HG02943 (cell line): ENCODE data around the gene RBM20.

ENCODE experiments used
- ATAC-seq: cut with Tn5 transposase; IDR thresholded peaks from one replicate; pipeline ENCODE4 v1.9.1; 2021; ENCODE audit warnings: mild to moderate bottlenecking, low read depth, moderate library complexity; ENCODE audit not compliant: unreplicated experiment

Gene RBM20

GRCh38 chr10:110880012-110880411 is 235.9 kb downstream of the RBM20 start:
- ATAC-seq: no peak

GRCh38 chr10:110881247-110881646 is 237.1 kb downstream of the RBM20 start:
- no peak for ATAC-seq

- ATAC-seq: no peak
Observed at GRCh38 chr10:110881905-110882304, 237.8 kb downstream of the RBM20 start.

GRCh38 chr10:110883924-110884323 is 239.8 kb downstream of the RBM20 start:
- no peak for ATAC-seq

- no peak for ATAC-seq
Observed at GRCh38 chr10:110885932-110886674, 242.0 kb downstream of the RBM20 start.

GRCh38 chr10:110887560-110887959 is 243.4 kb downstream of the RBM20 start:
- ATAC-seq: no peak
